Nephron (organoid): Measurements from ENCODE around the gene TOP3A.

Experiments
- H3K27ac Mint-ChIP-seq, 3 experiments: 2 replicates each; pipeline ENCODE4 v1.8.0; 2020; ENCODE audit warnings: mixed read lengths in 3 of 3, mild to moderate bottlenecking in 2 of 3, moderate library complexity in 1 of 3
- H3K27me3 Mint-ChIP-seq: 2 replicates; pipeline ENCODE4 v1.8.0; 2021; ENCODE audit warnings: low read depth, mild to moderate bottlenecking, moderate library complexity, mixed read lengths
- H3K36me3 Mint-ChIP-seq: 2 replicates; pipeline ENCODE4 v1.8.0; 2020; ENCODE audit warnings: low read depth, mixed read lengths
- H3K4me1 Mint-ChIP-seq: 2 replicates; pipeline ENCODE4 v1.8.0; 2020; ENCODE audit warnings: mixed read lengths
- H3K4me3 Mint-ChIP-seq, 3 experiments: 2 replicates each; pipeline ENCODE4 v1.8.0; 2020; ENCODE audit warnings: mild to moderate bottlenecking in 3 of 3, mixed read lengths in 3 of 3, moderate library complexity in 2 of 3
- H3K9me3 Mint-ChIP-seq: 2 replicates; pipeline ENCODE4 v1.8.0; 2020; ENCODE audit warnings: mixed read lengths
- CTCF ChIP-seq, 3 experiments: fragments of 200-600 bp; sonication (generic); IDR thresholded peaks; one replicate each; pipeline ENCODE4 v1.5.0; 2021; ENCODE audit warnings: antibody characterized with exemption in 3 of 3; ENCODE audit not compliant: unreplicated experiment in 3 of 3

The TOP3A gene

GRCh38 chr17:18326039-18326438 is 11.2 kb upstream of the TOP3A start:
- H3K27ac Mint-ChIP-seq: no peak overlapping the region

DNA sequence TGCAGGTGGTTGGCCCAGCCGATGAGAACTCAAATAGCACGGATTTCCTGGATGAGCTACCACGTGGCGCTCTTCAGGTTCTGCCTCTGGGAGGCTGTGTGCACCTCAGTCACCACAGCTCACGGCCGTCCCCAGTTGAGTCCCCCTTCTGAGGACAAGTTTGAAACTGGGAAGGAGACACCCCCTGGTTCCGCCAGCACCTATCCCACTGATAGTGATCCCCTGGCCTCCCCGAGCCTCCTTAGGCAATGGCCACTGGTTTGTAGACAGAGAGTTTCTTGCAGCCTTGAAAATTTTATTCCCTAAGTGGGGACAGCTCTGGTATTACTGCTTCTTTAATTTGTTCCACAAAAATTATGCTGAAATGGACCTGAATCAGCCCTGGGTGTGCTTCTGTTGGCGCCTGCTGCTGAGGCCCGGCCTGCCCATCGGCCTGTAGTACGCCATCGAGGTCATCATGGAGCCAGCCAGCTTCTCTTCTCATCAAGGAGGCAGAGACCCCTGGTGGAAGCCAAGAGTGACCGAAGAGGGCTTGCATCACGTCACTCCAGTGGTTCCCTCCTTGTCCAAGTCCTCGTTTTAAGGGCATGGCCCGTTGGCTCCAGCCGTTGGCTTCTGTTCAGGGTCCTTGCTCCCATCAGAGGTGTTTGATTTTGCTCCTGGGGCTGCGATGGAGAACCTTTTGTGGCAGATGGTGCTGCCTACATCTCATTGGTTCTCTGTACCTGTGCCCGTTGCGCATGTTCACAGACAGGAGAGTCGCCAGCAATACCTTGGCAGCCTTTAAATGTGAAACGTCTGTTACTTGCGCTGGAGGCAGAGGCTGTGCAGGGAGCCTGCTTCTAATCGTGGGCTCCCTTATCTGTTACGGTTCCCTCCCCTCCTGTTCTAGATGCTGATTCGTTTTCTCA is 9.6 kb upstream of the TOP3A start:
- no peak overlapping the region for H3K4me3 Mint-ChIP-seq
- peaks cover 11% of the 10 kb centered on the region for H3K4me1 Mint-ChIP-seq
- no peaks in the 10 kb centered on the region for H3K9me3 Mint-ChIP-seq
- TF ChIP-seq CTCF (IDR thresholded peaks at IDR 0.05; ENCODE audit: unreplicated experiment in 3 of 3): no peak
- H3K27ac Mint-ChIP-seq: no peak overlapping the region
- H3K27me3 Mint-ChIP-seq: no peaks in the 10 kb centered on the region
- H3K36me3 Mint-ChIP-seq: peaks cover 59% of the 10 kb centered on the region

More at GRCh38 chr17:18326039-18326438, 11.2 kb upstream of the TOP3A start:
- no peak overlapping the region for H3K4me3 Mint-ChIP-seq
- H3K9me3 Mint-ChIP-seq: no peaks in the 10 kb centered on the region
- peaks cover 51% of the 10 kb centered on the region for H3K36me3 Mint-ChIP-seq
- no peaks in the 10 kb centered on the region for H3K27me3 Mint-ChIP-seq
- H3K4me1 Mint-ChIP-seq: no peaks in the 10 kb centered on the region
- no peak for TF ChIP-seq CTCF (IDR thresholded peaks at IDR 0.05; ENCODE audit: unreplicated experiment in 3 of 3)

DNA sequence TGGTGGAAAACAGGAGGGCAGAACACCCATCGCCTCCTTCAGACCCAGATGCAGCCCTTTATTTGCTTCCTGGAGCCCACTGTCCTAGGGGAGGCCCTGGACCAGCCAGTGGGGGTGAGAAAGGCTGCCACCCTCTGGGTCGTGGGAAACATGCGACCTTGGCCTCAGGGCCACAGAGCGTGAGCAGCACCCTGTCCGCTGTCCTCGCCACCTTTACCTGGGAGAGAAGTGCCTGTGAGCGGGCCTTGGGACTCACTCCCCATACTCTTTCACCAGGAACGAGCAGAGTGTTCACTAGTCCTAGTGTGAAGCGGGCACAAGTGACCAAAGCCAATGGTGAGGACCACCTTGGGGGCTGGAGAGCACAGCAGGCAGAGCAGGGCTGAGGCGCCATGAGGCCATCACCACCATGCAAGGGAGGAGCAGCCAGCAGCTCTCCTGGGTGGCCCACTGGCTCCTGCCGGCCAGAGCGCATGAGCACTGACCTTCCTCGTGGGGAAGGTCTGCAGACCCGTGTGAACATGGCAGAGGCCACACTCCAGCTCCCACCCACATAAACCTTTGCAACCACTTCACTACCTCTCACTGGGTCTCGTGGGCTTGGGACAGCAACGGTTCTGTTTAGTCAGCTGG is 8.8 kb upstream of the TOP3A start:
- Mint-ChIP-seq H3K36me3 (peaks cover 53% of the 10 kb centered on the region), H3K27ac (no peak overlapping the region), H3K4me1 (peaks cover 18% of the 10 kb centered on the region), H3K9me3 (no peaks in the 10 kb centered on the region), H3K4me3 (no peak overlapping the region), H3K27me3 (no peaks in the 10 kb centered on the region)
- no peak for TF ChIP-seq CTCF (IDR thresholded peaks at IDR 0.05; ENCODE audit: unreplicated experiment in 3 of 3)

- Mint-ChIP-seq H3K9me3 (no peaks in the 10 kb centered on the region), H3K4me1 (peaks cover 22% of the 10 kb centered on the region), H3K27me3 (no peaks in the 10 kb centered on the region), H3K4me3 (no peak overlapping the region), H3K27ac (no peak overlapping the region), H3K36me3 (peaks cover 53% of the 10 kb centered on the region)
- TF ChIP-seq CTCF (IDR thresholded peaks at IDR 0.05; ENCODE audit: unreplicated experiment in 3 of 3): no peak
These were observed 8.2 kb upstream of the TOP3A start for GRCh38 chr17:18323007-18323406.

- no peak for TF ChIP-seq CTCF (IDR thresholded peaks at IDR 0.05; ENCODE audit: unreplicated experiment in 3 of 3)
- H3K27me3 Mint-ChIP-seq: no peaks in the 10 kb centered on the region
- H3K9me3 Mint-ChIP-seq: no peaks in the 10 kb centered on the region
- H3K27ac Mint-ChIP-seq: no peak overlapping the region
- no peak overlapping the region for H3K4me3 Mint-ChIP-seq
- H3K36me3 Mint-ChIP-seq: peaks cover 51% of the 10 kb centered on the region
- H3K4me1 Mint-ChIP-seq: peaks cover 25% of the 10 kb centered on the region
These were observed 7.7 kb upstream of the TOP3A start for GRCh38 chr17:18322522-18322921.
